ENCODE data around the gene CCNI.
A peak's percentile ranks its signal among the peaks of the same experiment; 100 is the strongest.
"Not testable (repeated sequence)": the region's sequence is repeated elsewhere in the genome, so short reads cannot be mapped to it uniquely, and the experiment has no call there.

The CCNI gene

GRCh38 chr4:77075869-77076799 lies at the start of gene CCNI:
TSS of gene CCNI (minus strand) at chr4:77075989. CDS start at chr4:77066362, 9,627 bp downstream.
- DNase-seq, result peak; percentile 98

- DNase-seq, result no peak
Observed at GRCh38 chr4:77124576-77124975, 48.8 kb upstream of the CCNI start.

GRCh38 chr4:77123411-77123810 lies 47.6 kb upstream of the CCNI start:
- DNase-seq, result no peak

- no peak for DNase-seq
Observed at GRCh38 chr4:77122656-77123055, 46.9 kb upstream of the CCNI start.

GRCh38 chr4:77121736-77122240 lies 46.0 kb upstream of the CCNI start:
- DNase-seq, result no peak

- no peak for DNase-seq
Observed at GRCh38 chr4:77120886-77121508, 45.2 kb upstream of the CCNI start.

GRCh38 chr4:77117721-77118120 lies 41.9 kb upstream of the CCNI start:
- no peak for DNase-seq

- no peak for DNase-seq
Observed at GRCh38 chr4:77113069-77113468, 37.3 kb upstream of the CCNI start.

GRCh38 chr4:77110730-77111129 lies 34.9 kb upstream of the CCNI start:
- DNase-seq, result no peak

- no peak for DNase-seq
Observed at GRCh38 chr4:77104791-77105540, 29.2 kb upstream of the CCNI start.

GRCh38 chr4:77104388-77104787 lies 28.6 kb upstream of the CCNI start:
- no peak for DNase-seq

GRCh38 chr4:77100234-77100633 lies 24.4 kb upstream of the CCNI start:
- no peak for DNase-seq

GRCh38 chr4:77097611-77098010 lies 21.8 kb upstream of the CCNI start:
- DNase-seq, result no peak

- DNase-seq, result peak; percentile 76
Observed at GRCh38 chr4:77095101-77095821, 19.5 kb upstream of the CCNI start.

GRCh38 chr4:77094496-77094895 lies 18.7 kb upstream of the CCNI start:
- no peak for DNase-seq

GRCh38 chr4:77093401-77093800 lies 17.6 kb upstream of the CCNI start:
- no peak for DNase-seq

GRCh38 chr4:77092975-77093374 lies 17.2 kb upstream of the CCNI start:
- no peak for DNase-seq

- DNase-seq, result no peak
Observed at GRCh38 chr4:77089866-77090265, 14.1 kb upstream of the CCNI start.

- not testable (repeated sequence) for DNase-seq
Observed at GRCh38 chr4:77087027-77087426, 11.2 kb upstream of the CCNI start.

GRCh38 chr4:77084019-77084639 lies 8.3 kb upstream of the CCNI start:
- DNase-seq, result no peak

GRCh38 chr4:77082886-77083608 lies 7.3 kb upstream of the CCNI start:
- DNase-seq, result no peak

Data from activated CD8-positive, alpha-beta memory T cell treated with anti-CD3 and anti-CD28 coated beads, Interleukin-2, amount 50 U/mL, for 48 hours (primary cell).